T-helper 22 cell (primary cell): Measurements from ENCODE around the gene TTLL5.

Source experiments
- DNase-seq: peaks from one replicate; pipeline ENCODE4 v3.0.0-alpha.2; 2020; ENCODE audit warnings: low read depth

Gene TTLL5

DNA sequence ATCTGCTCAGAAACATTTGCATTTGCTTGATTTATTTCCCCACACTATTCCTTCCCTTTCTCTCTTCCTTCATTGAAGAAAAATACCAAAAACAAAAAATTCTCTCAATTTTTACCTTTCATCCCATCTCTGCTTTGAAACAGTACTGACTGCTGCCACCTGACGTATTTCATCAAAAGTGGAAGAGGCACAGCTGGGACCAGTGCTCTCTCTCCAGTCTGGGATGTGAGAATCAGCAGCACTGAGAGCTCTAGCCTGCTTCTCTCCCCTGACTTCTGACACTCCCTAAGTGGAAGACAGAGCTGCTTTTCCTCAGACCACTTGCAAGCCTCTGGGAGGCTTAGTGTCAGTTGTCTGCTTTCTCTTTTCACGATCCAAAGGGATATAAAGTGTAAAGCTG is 36.9 kb downstream of the TTLL5 start:
- DNase-seq, result no peak

DNA sequence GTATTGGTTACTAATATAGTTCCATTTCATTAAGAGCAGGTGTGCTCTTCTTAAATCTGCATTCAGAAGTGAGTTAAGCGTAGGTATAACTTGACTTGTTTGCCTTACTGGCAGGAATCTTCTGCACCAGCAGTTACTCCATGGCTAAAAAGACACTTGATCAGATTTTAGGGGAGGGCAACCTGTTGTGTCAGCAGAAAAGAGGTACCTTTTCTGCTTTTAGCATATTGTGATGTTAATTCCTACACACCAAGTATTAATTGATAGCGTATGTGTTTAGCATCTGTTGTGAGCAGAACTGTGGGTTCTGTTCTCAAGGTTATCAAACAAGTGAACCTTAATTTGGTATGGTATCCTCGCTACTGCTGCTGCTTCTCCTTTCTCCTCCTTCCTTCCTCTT is 38.3 kb downstream of the TTLL5 start:
- DNase-seq, result no peak

DNA sequence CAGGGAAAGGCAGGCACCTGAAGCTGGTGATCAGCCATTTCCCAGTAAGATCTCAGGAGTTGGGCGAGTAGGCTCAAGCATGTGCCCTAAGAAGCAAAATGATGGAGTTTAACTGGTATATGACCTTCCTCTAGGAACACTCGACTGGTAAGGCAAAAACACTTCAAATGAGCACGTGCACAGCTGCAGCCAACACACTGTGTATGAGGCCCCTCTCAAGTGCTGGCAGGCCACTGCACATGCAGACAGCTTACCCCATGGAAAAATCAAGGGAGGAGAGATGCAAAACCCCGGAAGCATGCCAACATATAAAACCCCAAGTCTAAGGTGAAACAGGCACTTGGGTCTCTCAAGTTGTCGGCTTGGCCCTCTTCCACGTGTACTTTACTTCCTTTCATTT is 39.2 kb downstream of the TTLL5 start:
- no peak for DNase-seq

DNA sequence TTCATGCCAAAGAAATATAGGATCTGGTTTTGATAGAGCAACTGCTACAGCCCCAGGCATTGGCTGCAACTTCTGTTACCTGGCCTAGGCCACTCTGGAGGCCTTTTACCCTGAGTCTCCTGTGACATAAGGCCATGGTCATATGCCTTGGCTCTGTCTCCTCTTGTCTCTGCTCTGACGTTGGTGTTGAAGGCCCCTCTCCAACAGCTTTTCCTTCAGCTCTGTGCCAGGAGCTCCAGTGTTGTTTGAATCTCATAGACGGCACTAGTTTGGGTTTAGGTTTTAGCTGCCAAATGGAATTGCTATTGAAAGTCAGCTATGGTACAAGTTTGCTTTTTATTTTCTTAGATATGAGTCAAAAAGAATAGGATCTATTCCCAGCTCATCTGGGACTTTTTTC is 41.1 kb downstream of the TTLL5 start:
- no peak for DNase-seq

DNA sequence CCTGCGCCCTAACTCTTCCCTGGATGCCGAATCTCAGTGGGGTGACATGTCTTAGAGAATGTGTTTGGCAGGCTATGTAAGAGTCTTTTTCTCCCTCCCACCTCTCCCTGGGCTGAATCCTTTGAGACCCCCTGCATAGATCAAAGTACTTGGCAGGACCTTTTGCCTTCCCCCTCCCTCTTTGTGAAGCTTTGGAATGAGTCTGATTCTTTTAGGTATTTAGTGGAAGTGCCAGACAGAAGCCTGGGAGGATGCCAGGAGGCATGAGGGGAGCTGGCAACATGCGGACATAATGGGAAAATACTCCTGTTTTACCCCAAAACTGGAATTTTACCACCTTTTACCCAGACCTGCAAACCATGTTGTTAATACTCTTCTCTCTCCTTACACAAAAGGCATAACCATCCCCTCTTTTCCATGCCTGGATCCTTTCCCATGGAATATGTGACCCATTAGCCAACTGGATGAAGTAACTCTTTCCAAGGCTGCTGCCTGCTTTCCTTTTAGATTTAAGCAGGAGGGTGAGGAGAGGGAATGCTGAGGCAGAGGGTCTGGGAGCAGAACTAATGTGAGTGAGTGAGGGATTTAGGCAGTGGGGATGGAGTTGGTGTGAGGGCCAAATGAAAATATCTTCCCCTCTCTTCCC is 41.7 kb downstream of the TTLL5 start:
- no peak for DNase-seq

DNA sequence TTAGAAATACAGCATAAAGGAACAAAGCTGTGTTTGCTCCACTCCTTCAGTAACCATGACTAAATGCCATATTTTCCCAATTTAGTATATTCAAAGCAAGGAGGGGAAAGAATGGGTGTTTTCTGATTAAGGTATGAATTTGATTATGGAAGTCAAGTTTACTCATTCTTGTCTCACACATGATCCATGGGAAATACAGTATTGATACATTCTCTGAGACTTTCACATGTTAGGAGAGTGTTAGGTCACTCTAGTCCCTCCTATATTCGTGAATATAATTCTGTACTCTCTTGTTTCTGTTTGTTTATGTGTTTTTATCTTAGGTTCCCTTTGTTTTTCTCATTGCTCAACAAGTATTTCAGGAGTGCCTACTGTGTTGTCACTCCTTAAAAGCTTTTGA is 42.4 kb downstream of the TTLL5 start:
- DNase-seq, result no peak

DNA sequence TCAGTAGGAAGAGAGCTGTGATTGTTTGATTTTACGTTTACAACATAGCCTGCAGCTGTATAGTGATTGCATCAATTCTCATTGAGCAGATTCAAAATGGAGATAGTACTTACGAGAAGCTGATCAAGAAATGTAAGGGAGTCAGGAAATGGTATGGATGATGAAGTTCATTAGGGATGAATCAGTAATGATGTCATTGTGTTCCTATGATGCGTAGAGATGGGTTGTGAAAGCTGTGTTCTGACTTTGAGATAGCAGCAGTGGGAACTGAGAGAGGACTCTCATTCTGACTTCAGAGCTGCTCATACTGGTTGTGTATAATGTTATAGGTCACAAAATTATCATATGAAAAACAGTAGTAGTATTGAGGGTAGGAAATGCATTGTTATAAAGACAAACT is 44.0 kb downstream of the TTLL5 start:
- DNase-seq, result no peak

DNA sequence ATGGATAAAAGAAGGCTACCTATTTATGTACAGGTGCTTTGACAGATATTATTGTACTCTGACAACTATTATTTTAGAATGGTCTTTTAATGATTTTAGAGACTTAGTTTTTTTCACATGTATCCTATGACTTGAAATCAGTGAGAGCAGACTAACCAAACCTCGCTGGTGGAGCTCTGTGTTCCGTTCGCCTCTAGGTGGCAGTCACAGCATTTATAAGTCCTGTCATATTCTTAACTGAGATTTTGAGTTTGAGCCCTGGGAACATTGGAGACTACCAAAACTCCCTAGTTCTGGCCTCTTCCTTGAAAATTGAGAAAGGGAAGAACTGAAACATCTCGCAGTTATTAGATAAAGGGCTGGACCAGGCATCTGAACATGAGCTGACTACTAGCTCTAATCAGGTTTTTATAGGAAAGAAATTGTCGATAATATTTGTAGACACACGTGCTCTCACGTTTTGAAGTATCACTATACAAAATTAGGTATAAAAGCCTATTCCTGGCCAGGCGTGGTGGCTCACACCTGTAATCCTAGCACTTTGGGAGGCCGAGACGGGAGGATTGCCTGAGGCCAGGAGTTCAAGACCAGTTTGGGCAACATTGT is 48.3 kb downstream of the TTLL5 start:
- peak; percentile 13 for DNase-seq

DNA sequence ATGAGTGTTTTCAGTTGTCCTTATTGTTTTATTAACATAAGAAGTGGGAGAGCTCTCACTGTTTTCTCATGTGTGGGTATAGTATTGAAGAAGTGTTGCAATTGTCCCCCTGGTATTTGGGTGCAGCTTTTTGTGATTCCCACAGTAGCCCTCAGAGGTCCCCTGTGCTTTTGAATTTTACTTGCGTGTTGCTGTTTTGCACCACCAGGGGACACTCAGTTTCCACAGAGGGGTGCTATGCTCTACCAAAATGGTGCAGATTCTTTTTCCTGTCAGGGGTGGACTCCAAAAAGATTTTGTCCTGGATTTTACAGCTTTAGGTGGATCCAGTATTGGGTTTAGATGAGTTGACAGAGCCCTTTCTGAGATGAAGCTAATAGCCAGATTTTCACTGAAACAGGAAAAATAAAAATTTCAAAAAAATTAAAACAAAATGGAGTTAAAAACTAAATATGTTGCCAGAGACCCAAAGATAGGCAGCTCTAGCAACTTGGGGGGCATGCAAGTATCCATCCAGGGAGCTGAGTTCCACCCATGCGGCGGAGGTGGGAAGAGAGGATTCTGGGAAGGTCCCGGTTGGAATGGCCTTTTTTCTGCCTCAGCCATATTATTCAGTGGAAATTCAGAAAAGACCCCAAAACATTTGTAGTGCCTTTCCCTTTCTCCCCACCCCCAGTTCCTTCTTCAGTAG is 50.2 kb downstream of the TTLL5 start:
- no peak for DNase-seq

DNA sequence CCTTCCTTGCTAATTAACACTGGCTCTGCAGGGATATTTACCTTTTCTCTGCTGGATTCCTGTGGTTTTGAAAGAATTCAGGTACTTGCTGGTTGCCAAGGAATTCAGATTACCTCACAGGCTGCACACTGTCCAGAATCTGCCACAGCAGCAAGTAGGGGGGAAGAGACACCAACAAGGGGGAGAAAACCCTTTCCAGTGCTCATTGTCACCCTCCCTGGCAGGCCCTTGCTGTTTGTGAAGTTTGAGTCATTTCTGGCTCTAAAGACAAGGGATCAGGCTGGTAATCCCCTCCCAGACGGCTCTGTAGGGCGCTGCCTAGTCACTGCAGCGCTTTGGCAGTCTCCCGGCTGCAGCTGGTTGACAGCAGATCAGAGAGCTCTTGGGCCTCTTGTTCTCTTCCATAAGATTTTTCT is 50.8 kb downstream of the TTLL5 start:
- DNase-seq, result no peak

DNA sequence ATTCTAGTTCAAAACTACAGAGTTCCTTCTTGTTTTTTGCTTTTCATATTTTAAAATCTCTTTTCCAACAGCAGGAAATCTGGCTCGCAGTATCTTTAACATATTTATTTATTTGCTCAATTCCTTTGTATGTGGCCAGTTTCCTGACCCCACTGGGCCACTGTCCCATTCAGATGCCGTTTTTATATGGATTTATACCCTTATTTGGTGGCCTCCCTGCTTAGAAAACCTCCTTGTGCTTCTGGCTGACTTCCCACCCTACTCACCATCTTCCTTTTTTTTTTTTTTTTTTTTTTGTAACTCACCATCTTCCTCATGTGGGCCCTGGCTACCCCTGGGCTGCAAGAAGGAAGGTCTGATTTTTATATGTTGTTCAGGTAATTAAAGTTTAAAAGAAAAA is 53.9 kb downstream of the TTLL5 start:
- no peak for DNase-seq

DNA sequence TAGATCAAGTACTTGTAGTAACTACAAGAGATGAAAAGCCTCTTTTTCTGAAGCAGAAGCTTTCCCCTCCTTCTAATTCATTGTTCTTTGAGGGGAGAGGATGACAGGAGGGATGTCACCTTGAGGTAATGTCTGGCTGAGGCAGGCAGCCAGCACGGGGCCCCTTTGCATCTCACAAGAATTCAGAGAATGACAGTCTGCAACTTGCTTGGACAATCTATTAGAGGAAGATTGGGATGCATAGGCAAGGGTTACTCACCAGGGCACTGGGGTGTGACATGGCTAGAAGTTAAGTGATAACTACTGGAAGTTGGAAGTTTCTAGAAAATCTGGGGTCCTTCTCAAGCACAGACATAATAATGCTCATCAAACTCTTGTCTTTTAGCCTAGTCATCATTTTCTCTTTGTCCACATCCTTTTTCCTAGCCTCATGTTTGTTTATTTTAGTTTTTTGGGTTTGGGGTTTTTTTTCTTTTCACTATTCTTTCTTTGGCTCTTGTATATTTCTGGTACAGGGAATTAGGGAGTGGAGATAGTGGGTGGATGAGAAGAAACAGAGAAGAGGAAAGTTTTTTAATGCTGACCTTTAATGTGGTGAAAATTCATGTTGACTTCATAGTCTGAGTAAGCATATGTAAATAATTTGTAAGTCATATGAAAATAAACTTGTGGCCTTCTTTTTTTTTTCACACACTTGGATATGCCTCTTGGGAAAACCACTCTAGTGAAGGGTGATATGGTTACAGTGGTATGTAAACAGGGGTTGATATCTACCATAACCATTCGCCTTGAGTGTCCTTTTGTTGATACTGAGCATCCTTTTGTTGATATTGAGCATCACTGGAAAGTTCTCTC is 55.1 kb downstream of the TTLL5 start:
- DNase-seq, result no peak

DNA sequence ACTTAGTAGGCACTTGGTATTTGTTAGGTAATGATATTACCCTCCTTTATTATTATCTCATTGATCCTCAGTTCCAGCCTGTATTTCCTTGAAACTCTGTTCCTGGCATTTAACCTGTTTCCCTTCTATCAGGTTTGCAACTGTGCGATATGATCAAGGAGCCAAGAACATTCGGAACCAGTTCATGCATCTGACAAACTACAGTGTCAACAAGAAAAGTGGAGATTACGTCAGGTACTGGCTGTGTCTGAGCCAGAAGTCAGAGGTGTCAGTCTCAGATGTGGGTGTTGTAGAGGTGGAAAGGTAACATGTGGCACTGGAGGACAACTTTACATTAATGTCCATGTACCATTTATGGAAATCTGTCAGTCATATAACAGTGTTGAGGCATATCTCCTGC is 56.7 kb downstream of the TTLL5 start:
- DNase-seq, result no peak

DNA sequence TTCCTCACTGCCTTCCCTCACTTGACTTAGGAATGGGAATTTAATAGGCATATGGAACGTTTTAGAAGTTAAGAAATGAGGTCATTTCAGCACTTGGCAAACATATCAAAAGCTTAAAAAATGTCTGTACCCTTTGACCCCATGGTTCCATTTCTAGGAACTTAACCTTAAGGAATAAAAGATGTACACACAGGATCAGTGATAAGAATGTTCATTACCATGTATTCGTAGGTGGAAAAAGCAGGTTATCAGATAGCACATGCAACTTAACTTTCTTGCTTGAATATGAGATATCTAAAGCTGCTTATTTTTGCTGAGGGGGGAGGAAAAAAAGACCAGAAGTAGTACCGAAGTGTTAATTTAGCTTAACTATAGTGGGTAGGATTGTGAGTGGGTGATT is 57.2 kb downstream of the TTLL5 start:
- no peak for DNase-seq

DNA sequence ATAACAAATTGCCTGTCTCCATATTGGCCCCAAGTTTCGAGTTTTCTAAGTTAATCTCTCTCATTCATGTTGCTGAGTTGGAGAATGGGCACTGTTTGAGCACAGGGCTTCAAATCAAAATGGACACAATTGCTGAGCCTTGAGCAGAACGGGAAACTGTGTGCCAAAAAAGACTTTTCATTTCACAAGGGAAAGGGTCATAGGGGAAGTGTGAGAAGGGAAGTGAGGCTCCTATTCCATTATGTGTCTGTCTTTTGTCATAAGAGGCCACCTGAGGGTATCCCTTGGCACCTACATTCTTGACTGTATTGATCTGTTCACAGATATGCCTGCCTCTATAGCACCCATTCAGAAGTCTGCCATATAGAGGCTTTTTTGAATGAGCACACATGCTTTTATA is 59.1 kb downstream of the TTLL5 start:
- no peak for DNase-seq

DNA sequence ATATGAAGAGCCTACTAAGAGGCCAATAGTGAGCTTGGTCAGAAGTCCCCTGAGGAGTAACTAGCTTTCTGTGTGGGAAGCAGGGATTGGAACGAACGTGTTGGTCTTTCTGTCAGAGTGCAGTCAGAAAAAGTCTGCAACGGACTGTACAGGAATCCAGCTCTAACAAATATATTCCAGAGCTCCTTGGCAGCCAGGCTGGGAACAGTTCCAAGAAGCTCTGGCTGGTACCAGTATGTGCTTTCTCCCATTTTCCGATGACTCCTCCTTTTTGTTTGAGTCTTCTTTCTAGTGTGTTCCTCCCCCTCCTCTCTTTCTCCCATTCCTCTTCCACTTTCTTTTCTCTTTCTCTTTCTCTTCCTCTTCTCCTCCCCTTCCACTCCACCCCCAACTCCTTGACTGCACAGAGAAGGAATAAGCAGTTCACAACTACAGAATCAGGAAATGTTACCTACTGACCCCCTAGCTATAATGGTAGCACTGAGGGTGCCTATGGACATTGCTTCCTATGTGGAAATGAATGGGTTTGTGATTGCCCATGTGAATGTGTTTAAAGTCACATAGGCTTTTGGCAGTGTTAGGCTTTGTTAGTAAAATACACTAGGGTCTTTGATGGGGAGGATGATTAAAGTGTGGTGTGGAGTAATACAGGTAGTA is 59.9 kb downstream of the TTLL5 start:
- DNase-seq, result no peak

DNA sequence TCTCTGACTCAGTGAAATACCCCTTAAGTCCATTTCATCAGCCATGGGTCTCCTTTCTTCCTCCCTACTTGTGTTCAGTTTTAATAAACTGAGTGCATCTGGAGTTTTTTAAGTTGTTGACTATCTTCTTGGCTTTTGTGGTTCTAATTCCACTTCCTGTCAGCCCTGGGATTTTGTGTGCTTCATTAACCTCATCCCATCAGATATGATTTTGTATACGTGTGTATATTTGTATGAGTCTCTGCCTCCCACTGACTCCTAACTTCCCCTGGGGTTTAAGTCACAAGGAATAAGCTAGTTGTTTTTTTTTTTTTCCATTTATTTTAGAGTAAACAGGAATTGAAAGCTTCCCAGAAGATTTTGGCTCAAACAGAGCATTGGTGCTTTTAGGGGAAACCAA is 62.7 kb downstream of the TTLL5 start:
- DNase-seq, result no peak

DNA sequence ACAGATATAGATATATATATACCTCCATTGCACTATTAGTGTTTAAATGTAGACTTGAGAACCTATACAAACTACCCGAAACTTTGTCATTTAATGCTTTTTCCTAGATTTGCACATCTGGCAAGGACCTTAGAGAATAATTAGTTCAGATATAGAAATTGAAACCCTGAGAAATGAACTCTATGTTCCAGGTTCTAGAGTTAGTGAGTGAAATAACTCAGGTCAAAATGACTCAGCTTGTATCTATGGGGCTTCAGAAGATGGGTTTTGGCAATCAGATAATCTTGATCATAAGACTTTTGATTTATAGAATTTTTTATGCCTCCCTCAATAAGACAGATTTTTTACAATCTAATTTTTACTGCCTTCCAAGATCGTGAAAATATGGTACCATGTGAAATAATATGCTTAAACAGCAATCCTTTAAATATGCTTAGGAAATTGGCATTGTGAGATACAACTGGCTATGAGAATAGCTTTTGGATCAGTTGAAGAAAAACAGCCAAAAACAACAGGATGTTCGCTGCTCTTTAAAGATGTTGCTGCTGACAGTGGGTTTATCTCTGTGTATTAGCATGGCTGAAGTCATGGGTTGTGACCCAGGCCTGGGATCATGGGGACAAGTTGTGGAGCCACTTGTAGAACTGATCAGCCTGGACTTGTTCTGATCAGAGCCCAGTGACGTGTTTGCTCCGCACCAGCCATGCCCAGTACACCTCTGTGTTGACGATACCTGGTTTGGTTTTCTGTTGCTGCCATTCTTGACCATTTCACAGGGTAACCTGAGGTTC is 63.6 kb downstream of the TTLL5 start:
- no peak for DNase-seq

DNA sequence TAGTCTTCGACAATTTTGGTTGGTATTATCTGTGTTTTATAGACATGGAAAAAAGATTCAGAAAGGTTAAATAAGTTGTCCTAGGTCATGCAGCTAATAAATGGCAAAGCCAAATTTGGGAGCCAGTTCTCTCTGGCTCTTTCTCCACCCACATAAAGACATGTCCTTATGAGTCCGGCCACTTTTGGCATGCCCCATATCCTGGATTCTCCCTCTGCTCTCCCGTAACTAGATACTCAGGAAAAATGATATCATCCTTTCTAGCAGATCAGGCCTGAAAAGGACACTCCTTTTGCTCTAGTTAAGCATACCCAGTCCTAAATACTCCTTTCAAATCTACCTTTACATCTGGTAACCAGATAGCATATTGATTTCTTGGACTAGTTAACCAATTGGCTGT is 64.4 kb downstream of the TTLL5 start:
- no peak for DNase-seq

DNA sequence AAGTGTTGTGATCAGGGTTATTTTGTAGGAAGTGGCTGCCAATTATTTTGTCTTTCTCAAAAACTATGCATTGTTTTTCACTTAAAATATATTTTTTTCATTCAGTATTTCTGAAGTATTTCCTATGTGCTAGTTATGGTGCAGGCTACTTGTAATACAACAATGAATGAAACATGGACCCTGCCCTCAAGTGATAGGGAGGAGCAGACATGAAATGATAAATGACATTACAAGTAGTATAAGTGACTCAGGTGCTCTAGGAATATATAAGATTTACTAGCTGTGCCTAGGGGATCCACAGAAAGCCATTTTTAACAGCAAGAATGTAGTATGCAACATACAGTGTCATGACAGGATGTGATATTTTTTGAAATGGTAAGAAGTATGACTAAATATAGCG is 65.3 kb downstream of the TTLL5 start:
- DNase-seq, result no peak

DNA sequence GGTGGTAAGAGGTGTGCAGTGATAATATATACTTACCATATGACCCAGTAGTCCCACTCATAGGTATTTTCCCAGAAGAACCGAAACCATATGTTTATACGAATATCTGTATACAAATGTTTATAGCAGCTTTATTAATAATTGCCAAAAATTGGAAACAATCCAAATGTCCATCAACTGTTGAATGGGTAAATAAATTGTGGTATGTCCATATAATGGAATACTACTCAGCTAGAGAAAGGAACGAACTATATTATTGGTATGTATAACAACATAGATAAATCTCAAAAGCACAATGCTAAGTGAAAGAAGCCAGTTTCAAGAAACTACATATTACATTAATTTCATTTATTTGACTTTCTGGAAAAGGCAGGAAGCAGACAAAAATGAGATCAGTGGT is 66.1 kb downstream of the TTLL5 start:
- no peak for DNase-seq

DNA sequence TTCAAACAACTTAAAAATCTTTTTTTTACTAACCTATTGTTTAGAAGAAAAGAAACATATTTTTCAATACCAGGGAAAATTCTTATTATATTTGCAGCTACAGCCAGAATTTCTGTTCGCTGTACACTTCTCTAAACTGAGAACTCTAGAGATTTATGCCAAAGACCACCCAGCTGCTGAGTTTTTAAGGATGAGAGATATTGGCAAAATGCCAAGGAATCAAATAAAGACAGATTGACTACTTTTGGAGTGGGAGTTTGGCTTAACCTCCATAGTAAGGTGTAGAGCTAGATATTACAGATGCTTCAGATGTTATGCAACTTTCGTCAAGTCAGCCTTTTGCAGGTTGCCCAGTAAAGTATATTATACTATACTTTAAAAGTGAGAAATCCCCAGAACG is 71.8 kb downstream of the TTLL5 start:
- DNase-seq, result no peak
